ENCODE data around the gene CYP2F1.
"Not testable (repeated sequence)": the region's sequence is repeated elsewhere in the genome, so short reads cannot be mapped to it uniquely, and the experiment has no call there.

CYP2F1 gene

GRCh38 chr19:41114132-41114531 lies at the start of gene CYP2F1:
Gene CYP2F1 (plus strand): TSS chr19:41114432. CDS start chr19:41116189, 1,757 bp downstream.
- DNase-seq: no peak

GRCh38 chr19:41064974-41065569 lies 49.2 kb upstream of the CYP2F1 start:
- DNase-seq: peak; percentile 17

GRCh38 chr19:41076286-41076685 lies 37.9 kb upstream of the CYP2F1 start:
- DNase-seq: no peak

GRCh38 chr19:41083516-41083915 lies 30.7 kb upstream of the CYP2F1 start:
- DNase-seq: no peak

DNA sequence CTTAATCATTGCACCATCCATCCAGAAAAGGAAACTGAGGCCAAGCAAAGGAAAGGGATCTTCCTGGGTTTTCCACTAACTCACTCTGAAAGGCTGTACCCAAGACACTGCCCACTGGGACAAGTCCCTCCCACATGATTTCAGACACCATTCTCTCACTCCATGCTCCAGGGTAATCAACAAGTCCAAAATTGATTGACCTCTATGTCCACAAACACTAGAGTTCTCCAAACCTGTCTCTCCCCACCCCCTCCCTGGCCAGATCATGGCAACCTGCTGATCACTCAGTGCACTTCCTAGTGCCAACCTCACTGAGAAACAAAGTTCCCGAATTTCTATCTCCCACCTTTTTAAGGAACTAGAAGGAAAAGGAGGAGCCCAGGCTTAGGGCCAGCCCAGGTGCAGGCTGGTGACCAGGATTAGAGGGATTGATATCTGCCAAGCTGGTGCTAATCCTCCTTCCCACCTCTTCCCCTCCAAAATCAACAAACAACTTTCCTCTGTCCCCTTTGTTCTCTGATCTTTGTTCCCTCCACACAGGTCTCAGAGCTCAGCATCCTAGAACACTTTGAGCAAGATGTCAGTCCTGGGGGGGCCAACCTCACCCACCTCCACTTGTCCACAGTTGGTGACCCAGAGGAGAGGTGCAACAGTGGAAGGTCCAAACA lies 28.4 kb upstream of the CYP2F1 start:
- no peak for DNase-seq

DNA sequence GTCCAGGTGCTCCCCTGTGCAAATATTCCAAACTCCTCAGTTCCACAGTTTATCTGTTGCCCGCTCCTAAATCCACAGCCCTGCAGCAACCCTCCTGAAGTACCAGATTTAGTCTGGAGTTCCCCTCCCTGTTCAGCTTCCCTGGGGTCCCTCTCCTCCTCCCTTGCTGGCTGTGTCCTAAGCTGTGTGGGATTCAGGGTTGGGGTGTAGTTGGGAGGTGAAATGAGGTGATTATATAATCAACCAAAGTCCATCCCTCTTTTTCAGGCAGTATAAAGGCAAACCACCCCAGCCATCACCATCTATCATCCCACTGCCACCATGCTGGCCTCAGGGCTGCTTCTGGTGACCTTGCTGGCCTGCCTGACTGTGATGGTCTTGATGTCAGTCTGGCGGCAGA lies 26.1 kb upstream of the CYP2F1 start, which contains the start of gene CYP2A13:
Gene CYP2A13, plus strand, starts transcription at position 301 of the 400 bp plus-strand sequence. Its CDS starts 21 bp downstream, at position 322.
- DNase-seq: no peak

GRCh38 chr19:41089959-41090358 lies 24.3 kb upstream of the CYP2F1 start:
- no peak for DNase-seq

GRCh38 chr19:41095703-41096102 lies 18.5 kb upstream of the CYP2F1 start:
- no peak for DNase-seq

DNA sequence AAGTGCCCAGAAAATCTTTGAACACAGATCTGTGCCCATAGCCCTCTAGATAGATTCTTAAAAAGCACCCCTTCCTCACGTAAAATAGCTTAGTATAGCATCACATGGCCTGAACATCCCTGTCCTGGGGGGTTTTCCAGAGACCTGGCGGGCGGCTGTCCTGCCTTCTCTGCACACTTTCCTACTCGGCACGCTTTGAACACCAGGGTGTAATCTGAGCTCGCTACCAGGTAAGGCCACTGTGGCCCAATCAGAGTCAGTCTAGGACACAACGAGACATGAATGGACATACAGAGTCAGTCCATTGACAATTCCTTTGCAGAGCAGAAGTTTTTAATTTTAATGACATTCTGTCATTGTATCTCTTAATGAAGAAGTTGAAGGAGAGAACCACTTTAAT lies 17.9 kb upstream of the CYP2F1 start:
- no peak for DNase-seq

- DNase-seq: no peak
Observed at GRCh38 chr19:41097302-41097701, 16.9 kb upstream of the CYP2F1 start.

GRCh38 chr19:41098762-41099161 lies 15.5 kb upstream of the CYP2F1 start:
- DNase-seq: no peak

- not testable (repeated sequence) for DNase-seq
Observed at GRCh38 chr19:41102210-41102609, 12.0 kb upstream of the CYP2F1 start.

DNA sequence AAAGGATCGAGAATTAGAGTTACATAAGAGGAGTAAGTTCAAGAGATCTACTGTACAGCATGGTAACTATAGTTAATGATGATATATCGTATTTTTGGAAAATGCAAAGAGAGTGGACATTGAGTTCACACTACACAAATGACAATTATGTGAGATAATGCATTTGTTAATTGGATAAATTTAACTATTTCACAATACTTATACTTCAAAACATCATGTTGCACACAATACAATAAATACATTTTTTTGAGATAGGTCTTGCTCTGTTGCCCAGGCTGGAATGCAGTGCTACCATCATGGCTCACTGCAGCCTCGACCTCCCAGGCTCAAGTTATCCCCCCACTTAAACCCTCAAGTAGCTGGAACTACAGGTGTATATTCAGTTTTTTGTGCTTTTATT lies 8.1 kb upstream of the CYP2F1 start:
- no peak for DNase-seq

DNA sequence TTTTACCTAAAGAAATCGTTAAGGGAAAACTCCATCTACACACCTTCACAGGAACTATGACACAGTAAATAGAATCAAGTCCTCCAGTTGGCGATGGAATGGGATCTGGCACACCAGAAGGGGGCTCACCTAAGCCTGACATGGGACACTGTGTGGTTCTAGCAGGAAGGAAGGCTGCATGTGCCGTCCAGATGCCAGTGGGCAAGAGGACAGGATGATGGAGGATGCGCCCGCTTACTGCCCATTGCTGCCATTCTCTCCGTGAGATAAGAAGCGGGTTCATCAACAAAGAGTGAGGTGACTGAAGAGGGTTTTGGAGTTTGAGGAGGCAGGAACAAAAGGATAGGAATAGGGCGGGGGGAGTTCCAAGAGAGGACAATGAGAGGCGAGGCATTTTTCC lies 2.9 kb upstream of the CYP2F1 start:
- no peak for DNase-seq

DNA sequence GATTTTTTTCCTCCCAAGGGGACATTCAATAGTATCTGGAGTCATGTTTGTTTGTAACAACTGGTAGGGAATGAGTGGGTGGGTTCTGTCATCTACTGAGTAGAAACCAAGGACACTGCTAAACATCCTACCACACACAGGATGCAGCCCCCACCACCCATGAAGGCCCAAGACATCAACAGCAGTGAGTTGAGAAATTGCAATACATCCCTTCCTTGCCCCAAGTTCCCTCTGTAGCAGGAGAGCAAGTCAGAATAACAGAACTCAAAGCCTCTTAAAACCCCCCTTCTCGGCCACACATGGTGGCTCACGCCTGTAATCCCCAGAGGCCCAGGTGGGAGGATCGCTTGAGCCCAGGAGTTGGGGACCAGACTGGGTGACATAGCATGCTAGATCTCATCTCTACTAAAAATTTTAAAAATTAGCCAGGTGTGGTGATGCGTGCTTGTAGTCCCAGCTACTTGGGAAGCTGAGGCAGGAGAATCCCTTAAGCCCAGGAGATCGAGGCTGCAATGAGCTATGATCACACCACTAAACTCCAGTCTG lies 2.4 kb upstream of the CYP2F1 start:
- no peak for DNase-seq

DNA sequence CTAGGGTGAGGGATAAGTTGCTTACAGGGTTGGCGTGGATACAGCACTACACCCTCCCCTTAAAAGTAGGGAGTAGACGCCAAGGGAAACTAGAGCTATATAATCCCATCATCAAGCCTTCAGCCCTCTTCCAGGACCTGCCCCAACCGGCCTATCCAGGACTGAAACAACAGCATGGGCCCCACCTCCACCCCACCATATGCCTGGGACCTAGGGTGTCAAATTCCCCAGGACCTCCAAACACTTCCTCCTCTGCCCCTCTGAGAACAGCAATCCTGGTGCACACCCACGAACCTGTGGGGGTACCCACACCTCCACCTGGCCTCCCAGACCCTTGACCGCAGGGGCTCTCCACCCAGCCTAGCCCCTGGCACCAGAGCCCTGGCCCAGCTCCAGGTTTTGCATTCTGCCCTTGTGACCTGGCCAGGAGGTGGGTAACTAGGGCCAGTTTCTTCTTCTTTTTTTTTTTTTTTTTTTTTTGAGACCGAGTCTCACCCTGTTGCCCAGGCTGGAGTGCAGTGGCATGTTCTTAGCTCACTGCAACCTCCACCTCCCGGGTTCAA lies 1.4 kb upstream of the CYP2F1 start:
- no peak for DNase-seq

- no peak for DNase-seq
Observed at GRCh38 chr19:41116261-41116660, 2.0 kb downstream of the CYP2F1 start.

- peak; percentile 89 for DNase-seq
Observed at GRCh38 chr19:41120929-41121911, 7.0 kb downstream of the CYP2F1 start.

DNA sequence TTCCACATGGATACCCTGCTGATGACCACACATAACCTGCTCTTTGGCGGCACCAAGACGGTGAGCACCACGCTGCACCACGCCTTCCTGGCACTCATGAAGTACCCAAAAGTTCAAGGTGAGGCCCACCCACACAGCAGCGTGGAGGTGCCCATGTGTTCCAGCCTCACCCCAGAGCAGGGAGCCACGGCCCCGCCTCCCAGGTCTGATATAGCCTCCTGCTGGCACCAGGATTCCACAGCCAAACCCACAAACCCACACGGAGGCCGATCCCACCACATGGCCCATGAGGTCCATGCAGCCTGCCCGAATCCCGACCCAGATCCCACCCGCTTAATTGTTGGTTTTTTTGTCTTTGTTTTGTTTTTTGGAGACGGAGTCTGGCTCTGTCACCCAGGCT lies 8.6 kb downstream of the CYP2F1 start:
- DNase-seq: not testable (repeated sequence)

GRCh38 chr19:41123716-41124294 lies 9.6 kb downstream of the CYP2F1 start:
- no peak for DNase-seq

GRCh38 chr19:41126765-41127203 lies 12.6 kb downstream of the CYP2F1 start:
- peak; percentile 67 for DNase-seq

DNA sequence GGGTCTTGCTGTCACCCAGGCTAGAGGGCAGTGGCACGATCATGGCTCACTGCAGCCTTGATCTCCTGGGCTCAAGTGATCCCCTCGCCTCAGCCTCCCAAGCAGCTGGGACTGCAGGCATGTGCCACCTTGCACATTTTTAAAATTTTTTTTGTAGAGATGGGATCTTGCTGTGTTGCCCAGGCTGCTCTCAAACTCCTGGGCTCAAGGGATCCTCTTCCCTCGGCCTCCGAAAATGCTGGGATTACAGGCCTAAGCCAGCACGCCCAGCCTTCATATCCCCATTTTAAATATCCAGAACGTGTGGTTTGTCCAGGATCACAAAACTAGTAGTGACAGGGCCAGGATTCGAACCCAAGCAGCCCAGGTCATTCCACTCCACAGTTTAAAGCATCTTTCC lies 13.1 kb downstream of the CYP2F1 start:
- not testable (repeated sequence) for DNase-seq

All from CD4-positive, alpha-beta T cell treated with Interleukin-10 for 1 hour (primary cell).